GM12891 (cell line): ENCODE measurements around the gene TUBE1.
"Not testable (repeated sequence)": the region's sequence is repeated elsewhere in the genome, so short reads cannot be mapped to it uniquely, and the experiment has no call there.

Experiments
- POLR2A ChIP-seq: IDR thresholded peaks from 2 replicates; pipeline ENCODE4 v1.6.1; 2011; ENCODE audit warnings: low read depth, low read length, control low read depth
- POLR2AphosphoS5 ChIP-seq: IDR thresholded peaks from 2 replicates; pipeline ENCODE4 v1.6.1; 2011; ENCODE audit warnings: low read depth, low read length, control low read depth
- TAF1 ChIP-seq: IDR thresholded peaks from 2 replicates; pipeline ENCODE4 v1.6.1; 2011; ENCODE audit warnings: low read depth, low read length, control low read depth

GRCh38 chr6:112106026-112106425, 18.7 kb upstream of the TUBE1 start:
- not testable (repeated sequence) for TF ChIP-seq POLR2AphosphoS5, POLR2A, TAF1
